NCI-H2227 (cell line): ENCODE data around the gene SLC35F3.
"Not testable (repeated sequence)": the region's sequence is repeated elsewhere in the genome, so short reads cannot be mapped to it uniquely, and the experiment has no call there.

Source experiments
- DNase-seq: peaks from one replicate; lab custom pipeline; 2025; ENCODE audit not compliant: unreplicated experiment; lab: John Stamatoyannopoulos, UW

Gene SLC35F3

DNA sequence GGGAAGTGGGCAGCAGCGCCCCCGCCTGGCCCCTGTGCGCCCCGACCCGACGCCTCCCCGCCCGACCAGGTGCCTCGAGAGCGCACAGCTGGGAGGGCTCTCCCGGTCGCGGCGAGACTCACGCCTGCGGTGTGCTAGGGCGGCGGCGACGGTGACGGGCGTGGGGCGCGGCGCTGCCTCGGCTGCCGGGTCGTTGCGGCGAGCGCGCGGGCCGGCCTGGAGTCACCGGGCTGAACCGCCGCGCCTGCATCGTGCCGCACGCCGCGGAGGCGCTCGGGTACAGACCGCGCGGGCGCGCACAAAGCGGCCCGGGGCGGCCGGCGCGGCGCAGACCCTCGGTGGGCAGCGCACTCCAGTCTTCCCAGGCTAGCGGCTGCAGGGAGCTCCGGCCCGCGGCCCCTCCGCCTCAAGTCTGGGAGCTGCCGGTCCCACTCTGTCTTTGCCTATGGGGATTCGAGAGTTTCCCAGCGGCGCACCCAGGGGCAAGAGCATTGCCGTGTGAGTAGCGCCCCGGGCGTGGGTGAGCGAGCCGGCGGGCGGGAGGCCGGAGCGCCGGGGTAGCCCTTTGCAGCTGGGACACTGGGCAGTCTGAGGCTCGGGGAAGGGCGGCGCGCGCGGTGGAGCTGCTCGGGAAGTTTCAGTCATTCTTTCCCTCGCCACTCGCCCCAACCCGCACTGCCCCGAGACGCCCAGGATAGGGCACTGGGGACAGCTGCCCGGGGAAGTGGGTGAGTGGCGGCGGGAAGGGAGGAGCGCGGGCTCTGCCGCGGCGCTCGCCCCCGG, at the start of gene SLC35F3:
TSS of gene SLC35F3 (plus strand) at position 44 of the 783 bp plus-strand sequence.
- peak; percentile 92 for DNase-seq

- no peak for DNase-seq
Measured at GRCh38 chr1:233859446-233859845, 45.0 kb upstream of the SLC35F3 start.

DNA sequence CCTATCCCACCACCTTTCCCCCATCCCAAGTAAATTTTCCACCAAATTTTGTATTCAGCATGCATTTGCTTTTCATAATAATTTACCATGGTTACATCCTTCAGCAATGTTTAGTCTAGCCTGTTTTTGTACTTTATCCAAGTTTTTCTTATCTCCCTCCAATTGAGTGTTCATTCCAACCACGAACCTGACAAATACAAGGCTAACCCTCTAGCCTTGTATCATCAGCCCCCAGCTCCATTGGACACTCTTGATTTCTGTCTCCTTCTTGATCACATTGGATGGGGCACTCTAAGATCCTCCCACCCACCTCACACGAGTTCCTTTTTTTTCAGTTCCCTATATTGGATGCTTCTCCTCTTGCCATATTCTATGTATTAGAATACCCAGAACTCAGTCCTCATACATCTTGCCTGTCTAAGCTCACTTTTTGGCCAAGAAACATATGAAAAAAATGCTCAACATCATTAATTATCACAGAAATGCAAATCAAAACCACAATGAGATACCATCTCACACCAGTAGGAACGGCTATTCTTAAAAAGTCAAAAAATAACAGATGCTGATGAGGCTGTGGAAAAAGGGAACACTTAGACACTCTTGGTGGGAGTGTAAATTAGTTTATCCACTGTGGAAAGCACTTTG, 40.5 kb upstream of the SLC35F3 start:
- no peak for DNase-seq

- DNase-seq, result no peak
Measured at GRCh38 chr1:233864578-233864977, 39.9 kb upstream of the SLC35F3 start.

DNA sequence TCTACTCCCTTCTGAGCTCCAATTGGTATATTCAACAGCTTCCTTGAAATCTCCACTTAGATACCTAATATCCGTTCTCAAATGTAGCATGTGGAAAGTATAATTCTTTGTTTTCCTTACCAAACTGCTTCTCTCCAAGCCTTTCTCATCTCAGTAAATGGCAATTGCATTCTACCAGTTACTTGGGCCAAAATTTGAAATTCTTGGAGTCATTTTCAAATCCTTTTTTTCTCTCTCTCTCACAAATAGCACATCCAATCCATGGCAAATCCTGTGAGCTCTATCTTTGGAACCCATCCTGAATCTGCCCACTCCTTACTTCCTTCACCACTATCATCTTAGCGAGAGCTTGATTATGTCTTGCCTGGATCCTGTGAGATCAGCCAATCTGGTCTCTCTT, 39.3 kb upstream of the SLC35F3 start:
- DNase-seq, result no peak

DNA sequence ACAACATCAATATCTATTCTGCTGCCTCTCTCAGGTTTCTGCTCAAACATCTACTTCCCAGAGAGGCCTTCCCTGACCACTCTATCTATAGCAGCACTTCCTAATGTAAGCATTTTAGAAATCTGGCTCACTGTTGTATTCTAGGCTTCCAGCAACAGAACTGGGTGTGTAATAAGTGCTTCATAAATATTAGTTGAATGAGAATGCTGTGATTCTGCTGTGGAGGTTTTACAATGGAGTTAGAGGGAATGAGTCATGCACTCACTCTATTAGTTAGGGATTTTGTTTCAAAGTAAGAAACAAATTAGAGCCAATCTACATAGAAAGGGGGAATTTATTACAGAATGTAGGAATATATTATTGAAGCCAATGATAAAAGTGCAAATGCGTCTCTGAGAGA, 38.6 kb upstream of the SLC35F3 start:
- DNase-seq, result no peak

DNA sequence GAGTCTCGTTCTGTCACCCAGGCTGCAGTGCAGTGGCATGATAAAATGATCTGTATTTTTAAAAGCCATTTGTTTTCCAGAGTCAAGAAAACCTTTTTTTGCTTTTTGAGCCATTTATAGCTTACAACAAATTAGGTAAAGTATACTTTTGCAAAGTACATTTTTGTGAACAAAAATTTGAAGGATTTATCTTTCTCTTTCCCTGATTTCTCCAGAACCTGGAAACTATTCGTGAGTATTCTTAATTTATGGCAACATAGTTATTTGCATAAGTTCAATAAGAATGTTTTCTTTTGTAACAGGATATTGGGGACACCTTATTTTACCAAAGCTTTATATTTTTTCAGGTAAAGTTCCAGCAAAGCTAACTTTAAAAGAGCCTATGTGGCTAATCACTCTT, 37.4 kb upstream of the SLC35F3 start:
- DNase-seq, result no peak

DNA sequence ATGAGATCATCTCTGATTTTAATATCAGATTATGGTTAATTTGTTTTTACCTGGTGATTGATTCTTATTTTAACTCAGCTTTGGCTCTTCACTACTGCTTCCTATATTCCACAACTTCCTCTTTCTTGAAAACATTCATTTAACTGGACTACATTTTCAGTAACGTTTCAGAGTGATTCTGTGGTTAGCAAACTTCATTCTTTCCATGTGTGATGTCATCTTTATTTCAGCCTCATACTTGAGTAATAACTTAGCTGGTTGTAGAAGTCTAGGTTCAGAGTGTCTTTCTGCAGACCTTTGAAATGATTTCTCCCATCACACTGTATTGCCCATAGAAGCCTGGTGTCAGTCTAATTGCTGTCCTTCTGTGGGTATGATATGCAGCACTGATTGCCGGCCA, 36.0 kb upstream of the SLC35F3 start:
- DNase-seq, result no peak

GRCh38 chr1:233869680-233870079, 34.8 kb upstream of the SLC35F3 start:
- no peak for DNase-seq

DNA sequence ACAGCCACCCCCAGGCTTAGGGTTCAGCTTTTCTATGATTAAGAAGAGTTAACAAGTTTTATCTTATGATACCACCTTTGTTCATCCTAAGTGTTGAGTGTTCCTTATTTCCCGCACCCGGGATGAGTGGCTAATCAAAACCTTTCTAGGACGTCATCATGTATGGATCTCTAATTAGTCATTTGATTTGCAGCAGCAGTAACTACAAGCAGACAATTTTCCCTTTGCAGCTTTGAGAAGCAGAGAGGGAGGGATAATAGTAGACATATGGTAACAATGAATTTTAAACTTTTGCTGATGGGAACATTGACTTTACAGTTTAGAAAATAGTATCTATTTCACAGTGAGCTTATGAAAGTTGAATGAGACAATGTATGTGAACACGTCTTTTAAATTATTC, 30.8 kb upstream of the SLC35F3 start:
- DNase-seq, result no peak

GRCh38 chr1:233879841-233880240, 24.6 kb upstream of the SLC35F3 start:
- no peak for DNase-seq

DNA sequence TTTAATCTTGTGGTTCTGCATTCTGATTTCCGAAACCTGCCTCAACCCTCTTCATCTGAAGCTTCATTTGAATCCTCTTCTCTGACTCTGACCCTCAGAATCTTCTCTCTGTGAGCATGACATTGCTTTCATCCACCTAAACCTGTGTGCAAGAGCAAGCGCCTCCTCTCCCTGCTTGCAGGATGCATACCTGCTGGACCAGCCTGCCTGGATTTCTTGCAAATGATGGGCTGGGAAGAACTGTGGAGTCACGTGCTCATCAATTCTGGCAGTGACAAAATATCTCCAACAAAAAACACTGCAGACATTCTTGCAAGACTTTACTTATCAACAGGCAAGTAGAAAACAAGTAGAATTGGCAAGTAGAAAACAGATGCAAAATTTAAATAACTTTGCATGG, 20.8 kb upstream of the SLC35F3 start:
- DNase-seq, result no peak

GRCh38 chr1:233884461-233885151, 19.9 kb upstream of the SLC35F3 start:
- DNase-seq, result no peak

- no peak for DNase-seq
Measured at GRCh38 chr1:233885196-233885920, 19.1 kb upstream of the SLC35F3 start.

DNA sequence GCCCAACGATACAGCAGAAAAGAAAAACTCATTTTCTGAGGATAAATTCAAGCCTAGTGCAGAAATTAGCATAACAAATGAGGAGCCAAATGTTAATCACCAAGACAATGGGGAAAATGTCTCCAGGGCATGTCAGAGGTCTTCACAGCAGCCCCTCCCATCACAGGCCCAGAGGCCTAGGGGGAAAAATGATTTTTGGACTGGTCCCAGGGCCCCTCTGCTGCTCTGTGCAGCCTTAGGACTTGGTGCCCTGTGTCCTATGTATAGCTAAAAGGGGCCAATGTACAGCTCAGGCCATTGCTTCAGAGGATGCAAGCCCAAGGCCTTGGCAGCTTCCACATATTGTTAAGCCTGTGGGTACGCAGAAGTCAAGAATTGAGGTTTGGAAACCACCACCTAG, 13.3 kb upstream of the SLC35F3 start:
- not testable (repeated sequence) for DNase-seq

DNA sequence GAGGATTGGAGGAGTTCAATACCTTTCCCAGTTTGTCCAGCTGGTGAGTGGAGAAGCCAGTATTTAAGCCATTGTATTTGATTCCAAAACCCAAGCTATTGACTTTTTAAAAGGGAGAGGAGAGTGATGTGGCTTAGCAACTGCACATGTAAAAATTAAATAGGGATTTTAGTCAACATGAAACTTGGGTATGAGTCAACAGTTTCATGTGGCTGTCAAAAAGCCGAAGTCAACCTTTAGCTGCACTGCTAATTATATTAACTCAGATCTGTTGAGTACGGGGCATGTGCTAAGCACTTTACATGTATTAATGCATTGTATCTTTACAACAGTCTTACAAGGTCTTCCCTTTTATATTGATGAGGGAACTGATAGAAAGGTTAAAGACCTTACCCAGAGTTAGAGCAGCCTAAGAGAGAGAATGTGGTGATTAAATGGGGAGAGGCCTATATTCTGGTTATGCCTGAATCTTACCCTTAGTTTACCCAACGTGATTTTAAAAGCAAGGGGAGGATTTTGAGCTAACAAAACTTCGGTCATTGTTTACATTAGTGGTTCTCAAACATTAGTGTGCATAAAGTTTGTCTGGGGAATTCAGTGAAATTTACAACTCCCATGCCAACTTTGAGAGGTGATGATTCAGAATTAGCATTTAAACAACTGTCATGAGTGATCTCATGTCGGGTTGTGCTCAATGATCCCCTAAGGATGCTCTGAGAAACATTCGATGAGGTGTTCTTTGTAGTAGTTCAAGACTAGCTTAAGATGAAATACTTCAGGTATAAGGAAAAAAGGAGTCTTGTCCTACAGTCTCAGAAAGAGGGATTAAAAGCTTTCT, 6.9 kb upstream of the SLC35F3 start:
- no peak for DNase-seq

- no peak for DNase-seq
Measured at GRCh38 chr1:233901495-233901894, 3.0 kb upstream of the SLC35F3 start.

- DNase-seq, result peak; percentile 57
Measured at GRCh38 chr1:233905416-233906051, 1.1 kb downstream of the SLC35F3 start.

- DNase-seq, result peak; percentile 9
Measured at GRCh38 chr1:233907151-233907550, 2.7 kb downstream of the SLC35F3 start.

DNA sequence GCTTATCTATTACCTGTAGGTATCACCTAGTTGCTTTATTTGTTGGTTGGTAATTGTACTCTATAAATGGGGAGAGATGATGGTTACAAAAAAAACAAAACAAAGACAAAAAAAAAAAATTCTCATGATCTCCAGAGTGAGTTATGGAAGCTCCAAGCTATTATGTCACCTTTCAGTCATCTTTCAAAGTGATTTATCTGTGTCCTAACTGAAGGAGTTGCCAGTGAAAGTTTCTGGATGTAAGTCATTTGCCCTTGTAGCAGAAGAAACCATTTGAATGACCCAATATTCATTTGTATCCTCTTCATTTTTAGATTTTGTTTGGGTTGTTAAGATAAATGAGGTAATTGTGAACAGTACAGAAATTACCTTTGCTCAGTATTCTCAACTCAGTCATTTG, 3.6 kb downstream of the SLC35F3 start:
- DNase-seq, result no peak
